ENCODE data around the gene PRMT3.
"Not testable (repeated sequence)": the region's sequence is repeated elsewhere in the genome, so short reads cannot be mapped to it uniquely, and the experiment has no call there.

Gene PRMT3

DNA sequence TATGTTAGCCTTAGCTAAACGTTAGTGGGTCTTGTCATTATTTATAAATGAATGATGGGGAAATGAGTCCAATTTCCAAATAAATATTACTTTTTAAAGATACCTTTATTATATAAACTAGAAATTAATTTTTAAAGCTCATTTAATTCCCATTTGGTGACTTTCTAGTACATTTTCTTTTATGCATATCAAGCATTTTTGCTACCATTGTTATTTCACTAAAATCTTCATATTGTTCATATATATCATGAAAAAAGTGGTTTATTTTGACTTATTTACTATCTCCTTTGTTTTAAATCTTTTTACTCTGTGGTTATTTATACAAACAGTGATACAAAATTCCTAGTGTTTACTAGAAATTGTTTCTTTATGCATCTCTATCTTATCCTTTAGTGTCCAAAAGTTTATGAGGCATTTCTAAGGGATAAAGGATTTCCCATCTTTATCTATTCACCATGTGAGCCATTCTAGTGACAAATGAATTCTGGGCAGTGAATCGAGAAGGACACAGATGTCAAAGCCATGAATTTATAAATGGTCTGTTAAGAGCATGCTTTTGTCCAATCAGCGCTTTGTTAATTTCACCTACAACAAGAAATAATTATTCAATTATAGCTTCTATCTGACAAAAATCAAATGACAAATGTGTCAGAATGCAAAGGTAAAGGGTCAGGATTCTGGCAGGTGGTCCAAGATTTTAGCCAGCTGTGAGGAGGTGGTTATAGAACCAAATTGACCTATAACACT lies 70.6 kb downstream of the PRMT3 start:
- DNase-seq (ENCODE audit: low read depth) = no peak

DNA sequence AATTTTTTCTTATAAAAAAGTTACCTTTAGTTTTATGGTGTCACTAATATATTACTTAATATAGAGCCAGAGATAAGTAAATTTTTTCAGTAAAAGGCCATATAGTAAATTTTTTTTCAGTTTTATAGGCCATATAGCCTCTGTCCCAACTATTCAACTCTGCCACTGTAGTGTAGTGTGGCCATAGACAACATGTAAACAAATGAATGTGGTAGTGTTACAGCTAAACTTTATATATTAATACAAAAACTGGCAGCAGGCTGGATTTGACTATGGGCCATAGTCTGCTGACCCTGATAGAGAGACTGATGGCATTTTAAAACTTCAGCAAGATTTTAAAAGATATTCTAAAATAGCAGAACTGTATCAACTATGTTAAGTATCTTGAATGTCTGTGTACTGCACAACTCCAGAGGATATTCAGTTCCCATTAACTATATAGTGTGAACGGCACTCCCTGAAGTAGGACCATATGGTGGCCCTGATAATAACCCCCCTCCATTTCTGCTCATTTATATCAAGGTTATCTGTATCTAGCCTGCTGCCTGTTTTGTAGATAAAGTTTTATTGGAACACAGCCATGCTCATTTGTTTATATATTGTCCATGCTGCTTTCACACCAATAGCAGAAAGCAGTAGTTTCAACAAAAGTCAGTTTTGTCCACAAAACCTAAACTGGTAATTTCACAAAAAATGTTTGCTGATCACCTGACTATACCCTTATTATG lies 71.6 kb downstream of the PRMT3 start:
- no peak for DNase-seq (ENCODE audit: low read depth)

DNA sequence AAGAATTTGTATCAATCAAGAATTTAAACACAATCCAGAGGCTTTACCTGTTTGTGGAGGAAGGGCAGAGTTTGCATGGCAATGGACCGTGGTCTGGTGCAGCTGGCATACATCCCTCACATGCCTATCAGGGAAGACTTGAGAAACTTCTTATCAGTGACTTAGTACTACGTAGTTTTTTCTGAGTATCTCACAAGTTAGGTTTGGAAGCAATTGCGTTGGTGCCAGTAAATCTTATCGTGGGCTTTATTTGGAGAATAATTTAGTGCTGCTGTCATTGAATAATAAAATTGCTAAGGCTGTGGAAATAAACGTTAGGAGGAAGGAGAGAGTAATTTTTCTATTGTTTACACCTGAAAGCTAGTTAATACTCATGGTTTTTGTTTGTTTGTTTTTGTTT lies 72.3 kb downstream of the PRMT3 start:
- DNase-seq (ENCODE audit: low read depth) = no peak

DNA sequence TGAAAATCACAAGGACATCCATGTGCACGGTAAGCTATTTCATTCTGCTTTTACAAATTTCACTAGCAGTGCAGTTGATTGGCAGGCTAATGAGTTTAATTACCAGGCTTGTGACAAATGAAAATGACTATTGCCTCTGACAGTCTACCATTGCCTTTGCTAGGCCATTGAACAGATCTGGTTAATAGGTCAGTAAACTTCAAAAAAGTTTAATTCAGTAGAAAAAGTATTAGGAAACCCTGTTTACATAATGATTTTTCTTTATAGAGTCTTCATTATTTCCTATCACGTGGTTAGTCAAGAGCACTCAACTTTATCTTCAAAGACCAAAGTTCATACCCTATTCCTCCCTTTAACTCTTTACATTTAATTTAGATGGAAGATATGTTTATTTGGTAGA lies 77.0 kb downstream of the PRMT3 start:
- DNase-seq (ENCODE audit: low read depth) = no peak

DNA sequence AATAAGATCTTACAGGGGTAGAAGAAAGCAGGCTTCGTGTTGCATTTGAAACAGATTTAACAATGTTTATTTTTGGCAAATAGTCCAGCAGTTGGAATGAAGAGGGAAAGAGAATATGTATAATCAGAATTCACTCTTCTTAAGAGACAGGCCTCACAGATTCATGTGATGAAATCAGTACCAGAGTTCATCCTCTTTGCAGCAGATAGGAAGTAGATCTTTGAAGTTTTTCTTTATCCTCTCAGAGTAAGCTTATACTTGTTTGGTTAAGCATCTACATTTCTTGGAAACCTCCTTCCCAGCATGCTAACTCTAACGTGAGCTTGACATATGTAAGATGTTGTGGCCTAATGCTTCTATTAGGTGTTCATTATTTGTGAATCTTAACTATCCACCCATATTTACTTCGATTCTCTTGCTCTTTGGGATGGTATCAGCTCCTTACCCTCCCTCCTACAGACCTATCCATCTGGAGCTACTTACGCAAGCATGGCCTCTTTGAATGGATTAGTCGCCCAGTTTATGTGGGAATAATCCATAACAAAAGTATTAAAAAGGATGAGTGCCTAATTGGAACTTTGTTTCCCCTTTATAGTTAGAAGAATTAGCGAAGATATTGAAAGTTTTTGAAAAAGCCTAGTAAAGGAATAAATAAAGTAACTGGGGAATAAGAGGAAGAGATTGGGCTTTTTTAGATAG lies 80.1 kb downstream of the PRMT3 start:
- no peak for DNase-seq (ENCODE audit: low read depth)

DNA sequence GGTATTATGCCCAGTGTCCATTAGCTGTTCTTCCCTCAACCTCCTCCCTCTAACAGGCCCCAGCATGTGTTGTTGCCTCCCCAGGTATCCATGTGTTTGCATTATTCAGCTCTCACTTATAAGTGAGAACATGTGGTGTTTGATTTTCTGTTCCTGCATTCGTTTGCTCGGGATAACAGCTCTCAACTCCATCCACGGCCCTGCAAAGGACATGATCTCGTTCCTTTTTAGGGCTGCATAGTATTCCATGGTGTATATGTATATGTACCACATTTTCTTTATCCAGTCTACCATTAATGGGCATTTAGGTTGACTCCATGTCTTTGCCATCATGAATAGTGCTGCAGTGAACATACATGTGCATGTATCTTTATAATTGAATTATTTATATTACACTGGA lies 82.8 kb downstream of the PRMT3 start:
- no peak for DNase-seq (ENCODE audit: low read depth)

DNA sequence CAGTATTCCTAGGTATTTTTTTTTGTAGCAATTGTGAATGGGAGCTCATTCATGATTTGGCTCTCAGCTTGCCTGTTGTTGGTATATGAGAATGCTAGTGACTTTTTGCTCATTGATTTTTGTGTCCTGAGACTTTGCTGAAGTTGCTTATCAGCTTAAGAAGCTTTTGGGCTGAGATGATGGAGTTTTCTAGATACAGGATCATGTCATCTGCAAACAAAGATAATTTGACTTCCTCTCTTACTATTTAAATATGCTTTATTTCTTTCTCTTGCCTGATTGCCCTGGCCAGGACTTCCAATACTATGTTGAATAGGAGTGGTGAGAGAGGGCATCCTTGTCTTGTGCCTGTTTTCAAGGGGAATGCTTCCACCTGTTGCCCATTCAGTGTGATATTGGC lies 84.4 kb downstream of the PRMT3 start:
- not testable (repeated sequence) for DNase-seq (ENCODE audit: low read depth)

DNA sequence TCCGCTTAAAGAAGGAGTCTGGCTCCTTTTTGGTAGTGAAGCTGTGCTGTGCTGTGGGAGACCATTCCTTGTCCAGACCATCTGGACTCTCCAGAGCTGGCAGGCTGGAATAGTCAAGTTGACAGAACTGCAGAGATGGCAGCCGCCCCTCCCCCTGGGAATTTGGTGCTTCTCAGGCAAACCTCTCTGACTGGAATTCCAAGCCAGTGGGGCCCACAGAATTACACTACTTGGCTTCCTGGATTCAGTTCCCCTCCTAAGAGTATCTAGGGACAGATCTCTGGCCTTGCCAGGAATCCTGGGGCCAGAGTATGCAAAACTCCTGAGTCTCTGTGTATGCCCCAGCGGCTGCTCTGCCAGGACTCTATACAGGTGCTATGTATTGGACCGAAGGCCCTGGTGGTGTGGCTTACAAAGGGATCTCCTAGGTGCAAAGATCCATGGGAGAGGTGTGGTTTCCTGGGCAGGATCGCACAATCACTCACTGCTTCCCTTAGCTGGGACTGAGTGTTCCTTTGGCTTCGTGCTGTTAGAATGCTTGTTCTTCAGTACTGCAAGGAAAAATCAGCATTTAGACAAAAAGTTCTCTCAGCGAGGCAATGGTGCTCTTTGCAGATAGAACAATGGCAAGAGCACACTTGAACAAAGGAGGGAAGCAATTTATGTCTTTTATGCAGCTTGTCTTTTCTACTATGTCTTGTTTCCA lies 86.8 kb downstream of the PRMT3 start:
- no peak for DNase-seq (ENCODE audit: low read depth)

DNA sequence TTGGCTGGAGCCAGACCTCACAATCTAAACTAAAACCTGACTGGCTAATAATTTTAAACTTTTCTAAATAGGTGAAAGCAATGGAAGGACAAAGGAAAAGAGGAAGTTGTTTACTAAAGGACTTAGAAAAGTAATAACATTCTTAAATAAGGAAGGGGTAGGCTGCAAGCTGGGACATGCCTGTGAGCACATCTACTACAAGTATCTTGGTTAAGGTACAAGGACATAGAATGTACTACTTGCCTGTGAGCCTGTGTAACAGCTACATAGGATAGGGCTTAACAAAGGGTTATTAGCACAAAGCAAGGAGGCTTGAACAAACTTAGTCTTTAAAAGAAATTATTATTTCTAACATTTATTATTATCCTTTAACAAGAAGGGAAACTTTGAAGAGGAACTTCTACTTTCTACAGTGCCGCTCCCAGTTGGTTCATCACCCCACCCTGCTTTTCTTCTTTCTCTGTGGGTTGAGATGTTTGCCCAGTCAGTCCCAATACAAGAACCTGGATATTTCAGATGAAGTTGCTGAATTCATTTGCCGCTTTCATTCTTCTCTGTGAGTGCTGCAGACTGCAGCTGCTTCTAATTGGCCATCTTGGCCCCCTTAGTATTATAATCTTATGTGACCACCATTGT lies 87.5 kb downstream of the PRMT3 start:
- no peak for DNase-seq (ENCODE audit: low read depth)

DNA sequence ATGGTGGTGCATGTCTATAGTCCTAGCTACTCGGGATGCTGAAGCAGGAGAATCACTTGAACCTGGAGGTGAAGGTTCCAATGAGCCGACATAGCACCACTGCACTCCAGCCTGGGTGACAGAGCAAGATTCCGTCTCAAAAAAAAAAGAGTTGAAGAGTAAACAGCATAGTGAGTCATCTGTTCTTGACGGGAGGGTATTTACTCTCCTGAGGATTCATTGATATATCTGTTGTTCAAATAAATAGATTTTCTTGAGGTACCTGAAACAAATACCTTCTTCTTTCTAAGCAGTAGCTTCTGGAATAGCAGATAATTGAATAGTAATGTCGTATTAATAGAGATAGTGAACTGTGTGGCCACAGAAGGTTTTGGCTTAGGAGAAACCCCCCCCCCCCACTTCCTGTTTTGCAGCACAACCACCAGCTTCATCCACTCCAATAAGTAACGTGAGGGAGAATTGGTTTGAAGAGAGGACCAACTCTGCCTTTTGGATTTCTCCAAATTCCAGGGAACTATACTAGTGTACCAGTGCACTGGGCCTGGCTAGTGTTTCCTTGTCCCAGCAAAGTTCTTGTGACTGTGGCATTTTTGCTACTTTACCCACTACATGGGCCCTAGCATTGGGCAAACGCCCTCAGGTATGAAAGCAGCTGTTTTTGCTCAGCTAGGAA lies 90.0 kb downstream of the PRMT3 start:
- no peak for DNase-seq (ENCODE audit: low read depth)

DNA sequence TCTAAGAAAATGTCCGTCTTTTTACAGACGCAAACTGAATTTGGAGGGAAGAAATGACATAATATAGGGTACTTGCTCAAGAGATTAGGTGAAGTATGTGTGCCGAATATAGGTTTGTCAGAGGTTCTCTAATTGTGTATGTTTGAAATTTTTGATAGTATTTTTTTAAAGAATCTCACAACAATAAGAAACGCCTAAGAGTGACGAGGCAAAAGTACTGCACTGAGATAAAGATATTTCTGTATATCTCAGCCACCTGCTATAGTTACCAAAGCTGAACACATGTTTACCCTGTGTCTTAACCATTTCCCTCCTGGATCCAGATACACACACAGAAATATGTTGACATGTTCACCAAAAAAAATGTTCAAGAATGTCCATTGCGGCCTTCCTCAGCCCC lies 92.0 kb downstream of the PRMT3 start:
- no peak for DNase-seq (ENCODE audit: low read depth)

DNA sequence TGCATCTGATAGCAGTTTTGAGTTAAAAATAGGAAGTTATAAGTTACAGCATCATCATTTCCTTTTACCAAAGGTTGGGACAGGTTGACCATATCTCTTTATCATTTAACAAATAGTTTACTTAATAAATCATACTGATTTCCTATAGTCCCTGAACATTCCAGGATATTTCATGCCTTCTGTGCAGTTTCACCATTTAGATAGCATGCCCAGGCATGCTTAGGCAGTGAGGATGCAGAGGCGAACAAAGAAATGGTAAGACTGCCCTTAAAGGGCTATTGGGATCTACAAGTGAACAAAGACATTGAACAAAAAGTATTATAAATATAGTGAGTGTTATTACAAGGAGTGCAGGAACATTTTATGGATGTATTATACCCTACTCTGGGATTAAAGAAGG lies 96.4 kb downstream of the PRMT3 start:
- DNase-seq (ENCODE audit: low read depth) = no peak

DNA sequence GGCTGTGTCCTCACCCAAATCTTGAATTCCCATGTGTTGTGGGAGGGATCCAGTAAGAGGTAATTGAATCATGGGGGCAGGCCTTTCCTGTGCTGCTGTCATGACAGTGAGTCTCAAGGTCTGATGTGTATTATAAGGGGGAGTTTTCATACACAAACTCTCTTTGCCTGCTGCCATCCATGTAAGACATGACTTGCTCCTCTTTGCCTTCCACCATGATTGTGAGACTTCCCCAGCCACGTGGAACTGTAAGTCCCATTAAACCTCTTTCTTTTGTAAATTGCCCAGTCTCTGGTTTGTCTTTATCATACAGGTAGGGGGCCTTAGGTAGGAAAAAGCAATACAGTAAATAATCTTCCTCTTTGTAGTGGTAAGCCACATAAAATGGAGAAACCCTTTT lies 96.9 kb downstream of the PRMT3 start:
- DNase-seq (ENCODE audit: low read depth) = not testable (repeated sequence)

DNA sequence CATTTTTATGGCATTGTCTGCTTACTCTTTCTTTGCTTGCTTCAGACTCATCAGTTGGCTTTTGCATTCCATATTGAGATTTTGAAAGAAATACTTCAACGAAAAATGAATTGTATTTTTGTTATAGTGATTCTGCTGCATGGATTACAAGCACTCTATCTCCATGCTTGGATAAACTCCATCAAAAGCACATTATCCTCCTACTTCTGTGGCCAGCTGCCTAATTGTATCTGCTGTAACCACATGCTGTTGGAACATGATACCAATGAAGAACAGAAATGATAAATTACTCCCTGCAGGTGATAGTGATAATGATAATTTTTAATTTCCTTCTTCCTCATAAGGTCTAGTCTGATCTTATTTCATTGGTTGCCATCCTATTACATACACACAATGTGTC lies 100.8 kb downstream of the PRMT3 start:
- no peak for DNase-seq (ENCODE audit: low read depth)

DNA sequence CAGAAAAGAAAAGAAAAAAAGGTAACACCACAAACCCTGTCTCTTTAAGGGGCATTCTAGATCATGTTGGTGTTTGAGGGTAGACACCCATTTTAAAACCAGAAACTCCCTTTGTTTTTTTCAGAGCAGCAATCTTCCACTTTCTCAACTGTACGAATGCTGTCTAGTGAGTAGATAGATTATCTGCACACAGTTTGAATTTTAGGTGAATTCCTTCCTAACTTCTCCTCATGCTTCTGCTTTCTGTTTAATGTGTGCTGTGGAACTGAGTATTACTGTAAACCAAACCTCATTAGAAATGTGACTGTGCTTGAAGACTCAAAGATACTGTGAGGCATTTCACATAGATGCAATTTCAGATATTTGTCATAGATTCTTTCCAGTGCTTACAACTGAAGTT lies 102.4 kb downstream of the PRMT3 start:
- DNase-seq (ENCODE audit: low read depth) = no peak

DNA sequence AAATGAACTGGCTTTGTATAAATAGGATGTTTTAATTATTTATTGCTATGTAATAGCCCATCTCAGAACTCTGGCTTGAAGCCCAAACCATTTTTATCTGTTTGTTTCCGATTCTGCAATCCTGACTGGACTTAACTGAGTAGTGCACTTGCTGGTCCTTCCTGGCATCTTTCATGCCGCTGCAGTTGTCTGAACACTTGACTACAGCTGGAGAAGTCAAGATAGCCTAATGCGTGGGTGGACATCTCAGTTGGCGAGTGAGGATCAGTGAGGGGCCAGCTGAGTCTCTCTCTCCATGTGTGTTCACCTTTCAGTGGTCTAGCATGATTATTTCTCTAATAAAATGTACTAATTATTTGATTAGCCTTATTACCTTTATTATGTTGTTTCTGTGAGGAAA lies 105.8 kb downstream of the PRMT3 start:
- DNase-seq (ENCODE audit: low read depth) = no peak

DNA sequence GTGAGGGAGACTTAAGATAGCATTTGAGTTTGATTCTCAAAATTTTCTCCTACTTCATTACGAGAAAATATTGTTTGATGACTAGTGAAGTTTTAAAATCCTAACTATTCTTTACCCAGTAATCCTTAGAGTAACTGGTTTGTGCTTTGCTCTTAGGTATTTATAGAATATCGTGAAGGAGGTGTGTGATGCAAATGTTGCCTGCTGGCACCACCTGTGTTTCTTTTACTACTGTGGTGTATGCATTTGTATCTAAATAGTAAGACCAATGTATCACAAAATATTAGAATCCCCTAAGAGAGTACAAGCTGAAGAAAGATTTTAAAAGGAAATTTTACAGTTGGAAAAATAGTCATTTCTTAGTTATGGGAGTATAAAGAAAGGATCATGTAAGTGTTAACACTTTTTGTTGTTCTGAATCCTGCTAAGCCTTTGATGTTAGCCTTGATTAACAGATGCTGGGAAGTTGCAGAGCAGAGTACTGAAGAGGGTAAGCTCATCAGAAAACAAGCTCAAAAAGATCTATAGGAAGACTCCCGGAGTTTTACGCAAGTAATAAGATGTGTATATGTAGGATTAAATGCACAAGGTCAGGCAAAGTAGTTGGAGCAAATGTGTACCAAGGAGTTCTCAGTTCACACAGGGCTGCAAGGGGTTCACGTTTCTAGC lies 109.7 kb downstream of the PRMT3 start:
- no peak for DNase-seq (ENCODE audit: low read depth)

DNA sequence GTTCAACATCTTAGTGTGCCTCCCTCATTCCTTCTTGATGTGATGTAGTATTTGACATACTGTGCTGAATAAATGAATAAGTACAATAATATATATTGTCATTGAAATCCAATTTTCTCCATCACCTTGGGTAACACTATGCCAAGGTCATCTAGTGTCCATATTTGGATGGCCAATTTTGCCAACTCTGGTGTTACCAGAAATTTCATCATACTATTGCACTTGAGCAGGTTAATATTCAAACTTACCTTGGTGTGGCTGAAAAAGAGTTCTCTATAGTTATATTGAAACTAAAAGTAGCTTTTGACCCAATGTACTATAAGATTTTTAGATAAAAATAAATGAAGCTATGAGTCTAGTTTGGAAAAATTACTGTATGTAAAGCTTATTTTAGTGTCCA lies 113.7 kb downstream of the PRMT3 start:
- no peak for DNase-seq (ENCODE audit: low read depth)

DNA sequence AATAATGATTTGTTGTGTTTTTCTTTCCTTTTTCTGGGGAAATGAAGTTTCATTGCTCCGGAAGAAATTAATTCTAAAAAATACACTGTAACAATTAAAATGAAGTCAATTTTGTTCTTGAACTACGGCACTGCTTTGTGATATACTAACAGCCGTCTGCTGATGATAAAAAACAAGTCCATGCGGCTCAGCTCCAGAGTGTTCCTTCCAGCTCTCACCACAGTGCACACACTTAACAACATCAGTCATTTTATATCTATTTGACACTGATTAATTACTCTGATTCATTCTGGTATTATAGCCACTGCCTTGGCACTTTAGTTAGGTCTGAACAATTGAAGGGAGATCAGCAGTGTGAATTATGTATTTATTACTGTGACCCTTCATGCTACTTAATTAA lies 114.5 kb downstream of the PRMT3 start:
- DNase-seq (ENCODE audit: low read depth) = no peak

DNA sequence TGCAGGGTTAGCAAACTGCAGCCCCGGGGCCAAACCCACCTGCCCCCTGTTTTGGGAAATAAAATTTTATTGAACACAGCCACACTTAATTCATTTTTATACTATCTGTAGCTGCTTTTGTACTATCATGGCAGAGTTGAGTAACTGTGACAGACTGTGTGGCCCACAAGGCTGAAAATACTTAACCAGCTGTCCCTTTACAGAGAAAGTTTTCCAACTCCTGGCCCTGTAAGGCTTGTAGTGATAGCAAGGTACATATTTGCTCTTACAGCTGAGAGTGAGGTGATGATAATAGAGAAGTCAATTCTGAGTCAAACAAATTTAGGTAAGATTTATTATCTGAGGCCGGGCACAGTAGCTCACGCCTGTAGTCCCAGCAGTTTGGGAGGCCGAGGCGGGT lies 124.5 kb downstream of the PRMT3 start:
- DNase-seq (ENCODE audit: low read depth) = no peak

DNA sequence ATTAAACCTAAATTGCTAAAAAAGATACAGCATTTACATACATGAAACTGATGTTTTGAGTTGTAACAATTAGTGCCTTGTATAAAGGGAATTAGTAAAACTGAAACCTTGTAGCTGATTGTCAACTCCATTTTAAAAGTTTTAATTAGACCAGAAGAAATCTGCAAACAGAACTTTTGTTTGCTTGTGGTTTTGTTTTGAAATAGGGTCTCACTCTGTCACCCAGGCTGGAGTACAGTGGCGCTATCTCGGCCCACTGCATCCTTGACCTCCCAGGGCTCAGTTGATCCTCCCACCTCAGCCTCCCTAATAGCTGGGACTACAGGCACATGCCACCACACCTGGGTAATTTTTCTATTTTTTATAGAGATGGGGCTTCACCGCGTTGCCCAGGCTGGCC lies 125.4 kb downstream of the PRMT3 start:
- no peak for DNase-seq (ENCODE audit: low read depth)
